HepG2 (cell line): ENCODE measurements around the gene PC. TPM values are rescaled to one million over a fixed set of nuclear protein-coding genes. Genes with fewer than 3 reads are reported as not detected.
A peak's percentile ranks its signal among the peaks of the same experiment; 100 is the strongest.

ENCODE experiments used
- ATAC-seq: fragments of 200-7000 bp; cut with Tn5 transposase; 3 replicates; pipeline ENCODE4 v1.9.1; 2020; ENCODE audit warnings: mild to moderate bottlenecking, moderate library complexity
- BruUV-seq: library from RNA; stranded (reverse); fragments of 400-500 nt; replicated peaks from 2 replicates; lab custom pipeline; 2021; lab: Mats Ljungman, UMichigan
- CTCF ChIA-PET: fragments of 300-600 bp; formaldehyde crosslinking; extraction: SDS; loops from one replicate; lab custom pipeline; 2021; ENCODE audit warnings: low total read pairs, inconsistent platforms, low intra/inter-chr PET ratio; lab: Yijun Ruan, JAX
- POLR2A ChIA-PET: fragments of 350-600 bp; sonication (Branson Sonifier 250); formaldehyde crosslinking; loops from one replicate; lab custom pipeline; 2020; ENCODE audit warnings: antibody characterized with exemption, inconsistent platforms; lab: Yijun Ruan, JAX
- DNase-seq: peaks from one replicate; pipeline ENCODE4 v3.0.0-alpha.2; 2015; ENCODE audit warnings: low spot score
- FAIRE-seq: peaks from 3 replicates; lab custom pipeline; 2011; peaks lifted over from hg19 to GRCh38; lab: Jason Lieb, UNC
- H2AFZ ChIP-seq: one replicate; pipeline ENCODE4 v1.6.1; 2011; ENCODE audit warnings: low read length, inconsistent platforms
- H3K27ac ChIP-seq: fragments of 300-600 bp; 3 replicates; pipeline ENCODE4 v1.8.0; 2011; ENCODE audit warnings: mixed run types, mild to moderate bottlenecking, mixed read lengths, low read length, inconsistent platforms; ENCODE audit not compliant: insufficient read depth; ENCODE audit errors: extremely low read length
- H3K27me3 ChIP-seq, 2 experiments: fragments of 200-600 bp in 1 of 2; 2 replicates in 1 of 2; 3 replicates in 1 of 2; pipeline versions ENCODE4 v1.6.0 to v1.8.0; 2011; ENCODE audit warnings: low read length in 2 of 2, mild to moderate bottlenecking in 2 of 2, moderate library complexity in 2 of 2, inconsistent platforms in 1 of 2; ENCODE audit not compliant: insufficient read depth in 2 of 2, control insufficient read depth in 1 of 2
- H3K36me3 ChIP-seq, 2 experiments: fragments of 200-600 bp in 1 of 2; replicated peaks in 1 of 2; 2 replicates in 1 of 2; 3 replicates in 1 of 2; pipeline versions ENCODE4 v1.5.1 to v1.8.0; 2011; ENCODE audit warnings: low read length in 2 of 2, inconsistent platforms in 1 of 2; ENCODE audit not compliant: insufficient read depth in 2 of 2, control insufficient read depth in 1 of 2
- H3K4me1 ChIP-seq: 2 replicates; pipeline ENCODE4 v1.5.1; 2012; ENCODE audit warnings: low read length, inconsistent platforms; ENCODE audit not compliant: insufficient read depth
- H3K4me2 ChIP-seq: 2 replicates; pipeline ENCODE4 v1.6.0; 2011; ENCODE audit warnings: low read depth, low read length, inconsistent platforms
- H3K4me3 ChIP-seq, 3 experiments: fragments of 200-600 bp in 1 of 3; sonication (generic), shearing (Covaris generic) in 1 of 3; replicated peaks in 1 of 3; 2 replicates each; pipeline ENCODE4 v1.5.1; 2011 to 2016; ENCODE audit warnings: low read length in 3 of 3, inconsistent platforms in 2 of 3, low read depth in 2 of 3, mild to moderate bottlenecking in 2 of 3, control low read depth in 1 of 3, mixed read lengths in 1 of 3; ENCODE audit not compliant: insufficient read depth in 1 of 3
- H3K79me2 ChIP-seq: one replicate; pipeline ENCODE4 v1.6.1; 2011; ENCODE audit warnings: low read length, inconsistent platforms; ENCODE audit not compliant: insufficient read depth
- H3K9ac ChIP-seq: 2 replicates; pipeline ENCODE4 v1.6.0; 2011; ENCODE audit warnings: mild to moderate bottlenecking, low read depth, low read length, inconsistent platforms; ENCODE audit not compliant: insufficient read depth
- H3K9me3 ChIP-seq: 2 replicates; pipeline ENCODE4 v1.5.1; 2012; ENCODE audit warnings: mild to moderate bottlenecking, low read length
- H4K20me1 ChIP-seq: 2 replicates; pipeline ENCODE4 v1.6.0; 2011; ENCODE audit warnings: inconsistent platforms, mild to moderate bottlenecking, low read length, moderate library complexity; ENCODE audit not compliant: insufficient read depth
- ATF7-NPFF ChIP-seq: sonication (generic); formaldehyde crosslinking; IDR thresholded peaks from 2 replicates; pipeline ENCODE4 v1.8.1; 2023; ENCODE audit warnings: mild to moderate bottlenecking, low read depth, missing genetic modification reagents, moderate library complexity
- BRF2 ChIP-seq: sonication (generic); formaldehyde crosslinking; IDR thresholded peaks from 2 replicates; pipeline ENCODE4 v1.8.1; 2022; ENCODE audit warnings: mild to moderate bottlenecking, missing genetic modification reagents
- FOXK2 ChIP-seq: fragments of 450-650 bp; IDR thresholded peaks from 2 replicates; pipeline ENCODE4 v1.6.1; 2016
- FOXO1 ChIP-seq: sonication (generic); formaldehyde crosslinking; IDR thresholded peaks from 2 replicates; pipeline ENCODE4 v1.4.0; 2020; ENCODE audit warnings: missing genetic modification reagents
- NFYC ChIP-seq: IDR thresholded peaks from 2 replicates; pipeline ENCODE4 v1.6.1; 2016; ENCODE audit warnings: missing genetic modification reagents, missing compliant biosample characterization
- PCBP2 ChIP-seq: fragments of 200-400 bp; formaldehyde crosslinking; optimal IDR thresholded peaks from 2 replicates; pipeline ENCODE3; 2018; ENCODE audit warnings: low read length, low read depth; ENCODE audit not compliant: poor library complexity, severe bottlenecking
- RBM22 ChIP-seq: fragments of 200-400 bp; formaldehyde crosslinking; optimal IDR thresholded peaks from 2 replicates; pipeline ENCODE3; 2017; ENCODE audit warnings: mild to moderate bottlenecking, low read length, moderate library complexity
- REST ChIP-seq, 2 experiments: IDR thresholded peaks; 2 replicates each; pipeline ENCODE4 v1.6.1; 2011 to 2012; ENCODE audit warnings: low read length in 2 of 2, borderline replicate concordance in 1 of 2, low read depth in 1 of 2, mild to moderate bottlenecking in 1 of 2, moderate library complexity in 1 of 2
- TAF1 ChIP-seq: sonication (generic); formaldehyde crosslinking; IDR thresholded peaks from 2 replicates; pipeline ENCODE4 v1.4.0; 2020; ENCODE audit warnings: missing genetic modification reagents
- ZNF460 ChIP-seq: sonication (generic); formaldehyde crosslinking; IDR thresholded peaks from 2 replicates; pipeline ENCODE4 v1.5.1; 2020; ENCODE audit warnings: missing genetic modification reagents, mild to moderate bottlenecking, borderline replicate concordance
- ZNF746 ChIP-seq: sonication (generic); formaldehyde crosslinking; IDR thresholded peaks from 2 replicates; pipeline ENCODE4 v1.8.0; 2022; ENCODE audit warnings: mild to moderate bottlenecking, missing genetic modification reagents
- ZUFSP ChIP-seq: sonication (generic); formaldehyde crosslinking; IDR thresholded peaks from 2 replicates; pipeline ENCODE4 v1.9.0; 2021; ENCODE audit warnings: missing genetic modification reagents, mild to moderate bottlenecking, borderline replicate concordance
- WGBS: methylation state at CpG from one replicate; pipeline ENCODE4 v1.1.6; 2017; ENCODE audit warnings: low lambda C conversion rate; 5-methylcytosine and 5-hydroxymethylcytosine counted together
- in situ Hi-C: cut with HindIII; loops from 2 replicates; pipeline ENCODE4 v1.10.0; 2017; ENCODE audit warnings: low pct_unique_long_range_greater_than_20kb; ENCODE audit not compliant: extremely low pct_ligation_motif_present
- intact Hi-C: fragments of 100-400 bp; cut with micrococcal nuclease; formaldehyde crosslinking; loops from one replicate; pipeline ENCODE4 v1.10.0; 2022; ENCODE audit not compliant: unreplicated experiment
- polyA plus RNA-seq, 8 experiments: library from polyadenylated mRNA; depleted of rRNA in 3 of 8; stranded (reverse) in 7 of 8; unstranded in 1 of 8; fragments of >200 nt; fragmentation: Illumina TruSeq in 4 of 8; extraction: Trizol in 4 of 8; gene quantifications; 2 replicates each; pipeline versions ENCODE4 v1.2.1 to v1.2.3, GENCODE V29; 2011 to 2016; ENCODE audit warnings: low read depth in 4 of 8, missing spikeins in 1 of 8, mixed read lengths in 1 of 8; ENCODE audit not compliant: insufficient read depth in 1 of 8
- total RNA-seq, 5 experiments: library from RNA; depleted of rRNA; stranded (reverse); fragments of >200 nt; fragmentation: Illumina TruSeq; extraction: Trizol; gene quantifications; 2 replicates each; pipeline ENCODE4 v1.2.3, GENCODE V29; 2016; ENCODE audit warnings: low read depth in 1 of 5
- TF ChIP-seq, protein P1 (sequence below): sonication (generic); formaldehyde crosslinking; IDR thresholded peaks from 2 replicates; pipeline ENCODE4 v1.4.0; 2020; ENCODE audit warnings: missing genetic modification reagents

The PC gene
- total and polyA plus RNA-seq, 2 of the 13 experiments (the other 11 are each of a cell fraction or from before 2014, with no cell fraction given), result 29.0 to 39.0 TPM

DNA sequence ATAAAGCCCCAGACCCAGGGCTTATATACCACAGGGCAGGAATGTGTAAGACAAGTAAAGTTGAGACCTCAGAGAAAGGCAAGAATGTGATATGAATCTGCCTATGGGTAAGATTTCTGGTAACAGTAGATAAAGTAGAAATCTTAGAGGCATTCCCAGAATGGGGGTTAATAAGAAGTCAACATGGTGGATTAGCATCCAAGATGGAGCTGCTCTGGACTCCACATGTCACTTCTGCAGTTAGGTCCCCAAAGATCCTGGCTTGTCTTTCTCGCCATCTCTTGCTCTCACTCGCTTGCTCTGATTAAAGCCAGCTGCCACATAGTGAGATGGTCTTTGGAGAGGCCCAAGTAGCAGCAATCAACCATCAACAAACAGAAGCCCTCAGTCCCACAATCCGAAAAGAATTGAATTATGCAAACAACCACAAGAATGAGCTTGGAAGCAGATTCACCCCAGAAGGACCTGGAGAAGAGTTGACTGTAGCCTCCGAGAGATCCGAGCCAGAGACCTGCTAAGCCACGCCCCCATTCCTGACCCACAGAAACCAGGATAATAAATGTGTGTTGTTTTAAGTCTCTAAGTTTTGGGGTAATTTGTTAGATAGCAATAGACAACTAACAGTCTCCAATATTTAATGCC lies 11.5 kb upstream of the PC start:
- ATAC-seq (no peak), DNase-seq (no peak), FAIRE-seq (no peak)
- intact Hi-C loops (loop anchor here (10.0 kb wide), 1 partner anchor 555 kb away; the partner anchor contains the start of gene CABP2), in situ Hi-C loops (loop anchor here (10.0 kb wide), 1 partner anchor 125 kb away; the partner anchor contains the start of gene RCE1)
- Histone ChIP-seq H3K27ac (no peak overlapping the region), H3K79me2 (no peaks in the 10 kb centered on the region), H3K4me1 (peaks cover 96% of the 10 kb centered on the region), H2AFZ (no peak overlapping the region), H3K36me3 (no peaks in the 10 kb centered on the region), H3K27me3 (no peaks in the 10 kb centered on the region), H3K4me3 (no peak overlapping the region), H3K9me3 (no peaks in the 10 kb centered on the region), H3K9ac (no peak overlapping the region), H3K4me2 (peak overlapping the region; percentile 82; the same call in 1 of the 2 replicates), H4K20me1 (no peaks in the 10 kb centered on the region)
- CTCF ChIA-PET, result no interaction called here
- BruUV-seq, result no TSS peak
- 66% methylated on average over 6 of the region's 6 CpGs for WGBS
- POLR2A ChIA-PET, result interaction anchor here (2.1 to 3.3 kb wide), 2 partner anchors 12 to 68 kb away, joined by 18 to 30 read pairs; partner anchors contain the start of gene PC
- TF ChIP-seq BRF2 (CRISPR knock-in tag) (no peak), RBM22 (no peak), FOXO1 (no peak), ZNF460 (no peak), PCBP2 (no peak), ATF7-NPFF (CRISPR knock-in tag) (no peak), ZNF746 (CRISPR knock-in tag) (no peak), ZUFSP (CRISPR knock-in tag) (no peak), REST (IDR thresholded peaks at IDR 0.05; ENCODE audit: borderline replicate concordance in 1 of 2, low read depth in 1 of 2, low read length in 2 of 2) (no peak), NFYC (CRISPR knock-in tag) (no peak), FOXK2 (no peak), TAF1 (no peak)
- TF ChIP-seq, protein P1, sequence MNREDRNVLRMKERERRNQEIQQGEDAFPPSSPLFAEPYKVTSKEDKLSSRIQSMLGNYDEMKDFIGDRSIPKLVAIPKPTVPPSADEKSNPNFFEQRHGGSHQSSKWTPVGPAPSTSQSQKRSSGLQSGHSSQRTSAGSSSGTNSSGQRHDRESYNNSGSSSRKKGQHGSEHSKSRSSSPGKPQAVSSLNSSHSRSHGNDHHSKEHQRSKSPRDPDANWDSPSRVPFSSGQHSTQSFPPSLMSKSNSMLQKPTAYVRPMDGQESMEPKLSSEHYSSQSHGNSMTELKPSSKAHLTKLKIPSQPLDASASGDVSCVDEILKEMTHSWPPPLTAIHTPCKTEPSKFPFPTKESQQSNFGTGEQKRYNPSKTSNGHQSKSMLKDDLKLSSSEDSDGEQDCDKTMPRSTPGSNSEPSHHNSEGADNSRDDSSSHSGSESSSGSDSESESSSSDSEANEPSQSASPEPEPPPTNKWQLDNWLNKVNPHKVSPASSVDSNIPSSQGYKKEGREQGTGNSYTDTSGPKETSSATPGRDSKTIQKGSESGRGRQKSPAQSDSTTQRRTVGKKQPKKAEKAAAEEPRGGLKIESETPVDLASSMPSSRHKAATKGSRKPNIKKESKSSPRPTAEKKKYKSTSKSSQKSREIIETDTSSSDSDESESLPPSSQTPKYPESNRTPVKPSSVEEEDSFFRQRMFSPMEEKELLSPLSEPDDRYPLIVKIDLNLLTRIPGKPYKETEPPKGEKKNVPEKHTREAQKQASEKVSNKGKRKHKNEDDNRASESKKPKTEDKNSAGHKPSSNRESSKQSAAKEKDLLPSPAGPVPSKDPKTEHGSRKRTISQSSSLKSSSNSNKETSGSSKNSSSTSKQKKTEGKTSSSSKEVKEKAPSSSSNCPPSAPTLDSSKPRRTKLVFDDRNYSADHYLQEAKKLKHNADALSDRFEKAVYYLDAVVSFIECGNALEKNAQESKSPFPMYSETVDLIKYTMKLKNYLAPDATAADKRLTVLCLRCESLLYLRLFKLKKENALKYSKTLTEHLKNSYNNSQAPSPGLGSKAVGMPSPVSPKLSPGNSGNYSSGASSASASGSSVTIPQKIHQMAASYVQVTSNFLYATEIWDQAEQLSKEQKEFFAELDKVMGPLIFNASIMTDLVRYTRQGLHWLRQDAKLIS, result no peak
